ENCODE measurements around the gene GEMIN4. TPM values are rescaled to one million over a fixed set of nuclear protein-coding genes. Genes with fewer than 3 reads are reported as not detected.

Gene GEMIN4
- total and polyA plus RNA-seq, 10 of the 15 experiments (the other 5 are each of a cell fraction or from before 2014, with no cell fraction given): 2.4 to 55.6 (median 34.5) TPM

- TF ChIP-seq JUND (IDR thresholded peaks at IDR 0.05; ENCODE audit: low read depth, low read length): no peak
- TF ChIP-seq TBL1XR1 (IDR thresholded peaks at IDR 0.05; ENCODE audit: low read depth, low read length): no peak
- no peak for TF ChIP-seq NFIC (IDR thresholded peaks at IDR 0.05; ENCODE audit: low read depth, low read length)
- TF ChIP-seq CHD4 (IDR thresholded peaks at IDR 0.05): no peak
- no peak for TF ChIP-seq PAX5 (IDR thresholded peaks at IDR 0.05; ENCODE audit: borderline replicate concordance, low read depth, low read length)
- no peak for TF ChIP-seq REST (IDR thresholded peaks at IDR 0.05; ENCODE audit: low read depth, low read length)
- TF ChIP-seq KDM1A (IDR thresholded peaks at IDR 0.05; ENCODE audit: borderline replicate concordance): no peak
- no peak for TF ChIP-seq ZNF207 (IDR thresholded peaks at IDR 0.05; ENCODE audit: borderline replicate concordance)
- TF ChIP-seq NR2C1 (IDR thresholded peaks at IDR 0.05): no peak
These were observed 49.6 kb upstream of the GEMIN4 start (continued) for GRCh38 chr17:801660-802059.

GRCh38 chr17:800446-801242 lies 48.6 kb upstream of the GEMIN4 start:
- FAIRE-seq: no peak
- H4K20me1 ChIP-seq (ENCODE audit: control insufficient read depth, insufficient read depth): no peaks in the 10 kb centered on the region
- H3K27me3 ChIP-seq (replicated peaks in 1 of 2; ENCODE audit: control insufficient read depth in 2 of 2, insufficient read depth in 2 of 2, low read length in 1 of 2): no peaks in the 10 kb centered on the region
- intact Hi-C loops (cut with micrococcal nuclease; ENCODE audit: unreplicated experiment): no loop called here
- no peak overlapping the region for H3K4me3 ChIP-seq
- H3K9me3 ChIP-seq (replicated peaks; ENCODE audit: control insufficient read depth, insufficient read depth, low read length): no peaks in the 10 kb centered on the region
- in situ Hi-C loops (cut with MboI): no loop called here
- no peaks in the 10 kb centered on the region for H3K4me1 ChIP-seq (ENCODE audit: control insufficient read depth, insufficient read depth, low read length)
- CTCF ChIA-PET: no interaction called here
- TF ChIP-seq MYB (IDR thresholded peaks at IDR 0.05; ENCODE audit: borderline replicate concordance, low read depth, low read length): no peak
- no peak overlapping the region for H2AFZ ChIP-seq (ENCODE audit: control insufficient read depth, low read depth, low read length)
- H3K36me3 ChIP-seq (ENCODE audit: control insufficient read depth in 2 of 2, insufficient read depth in 2 of 2, low read length in 1 of 2): no peaks in the 10 kb centered on the region
- WGBS (ENCODE audit: insufficient coverage, insufficient replicate concordance, low lambda C conversion rate, missing lambda C conversion rate): 67% methylated on average over 31 of the region's 39 CpGs
- no peaks in the 10 kb centered on the region for H3K79me2 ChIP-seq (ENCODE audit: control insufficient read depth, insufficient read depth, low read length)
- no peak for ATAC-seq
- RAD21 ChIA-PET (ENCODE audit: unreplicated experiment): no interaction called here
- POLR2A ChIA-PET: interaction anchor here (0.6 kb wide), 2 partner anchors 24 to 385 kb away, joined by 4 read pairs; no protein-coding TSS in a partner anchor
- SMC1A ChIA-PET (ENCODE audit: uncharacterized antibody, unreplicated experiment): no interaction called here
- H3K27ac ChIP-seq (ENCODE audit: control insufficient read depth, insufficient read depth): no peak overlapping the region
- no peak overlapping the region for H3K4me2 ChIP-seq (ENCODE audit: control insufficient read depth, insufficient read depth)
- no peak for DNase-seq (ENCODE audit: low read depth, low spot score)
- H3K9ac ChIP-seq (ENCODE audit: control insufficient read depth, insufficient read depth, low read length): no peak overlapping the region
- no TSS peak for BruUV-seq (replicated peaks)
